ENCODE measurements around the gene FAM180B. TPM values are rescaled to one million over a fixed set of nuclear protein-coding genes. Genes with fewer than 3 reads are reported as not detected.

FAM180B gene
- total and polyA plus RNA-seq, 2 of the 4 experiments (the other 2 are of a cell fraction) = not detected

GRCh38 chr11:47599902-47600301 lies 13.4 kb downstream of the FAM180B start:
- BruUV-seq (replicated peaks) = no TSS peak
- dilution Hi-C loops (cut with HindIII; ENCODE audit: low sequenced_read_pairs, unreplicated experiment) = no loop called here

More at GRCh38 chr11:47599902-47600301, 13.4 kb downstream of the FAM180B start:
- no peak overlapping the region for H4K91ac ChIP-seq (ENCODE audit: insufficient read depth, low read depth, low read length)
- in situ Hi-C loops (cut with MboI; ENCODE audit: low sequenced_read_pairs) (no loop called here), intact Hi-C loops (cut with micrococcal nuclease) (no loop called here)
- H3K9me1 ChIP-seq (ENCODE audit: insufficient read depth, low read length) = no peaks in the 10 kb centered on the region
- TF ChIP-seq CTCF (conservative IDR thresholded peaks at IDR 0.05; ENCODE audit: low read depth, low read length) (no peak), MXI1 (IDR thresholded peaks at IDR 0.05; ENCODE audit: borderline replicate concordance, low read depth, low read length) (no peak), RFX5 (IDR thresholded peaks at IDR 0.05; ENCODE audit: low read depth, low read length) (no peak)
- no peaks in the 10 kb centered on the region for H4K20me1 ChIP-seq (ENCODE audit: insufficient read depth, low read length)
- H2BK5ac ChIP-seq (ENCODE audit: low read depth, low read length, poor library complexity, severe bottlenecking) = no peak overlapping the region
- no peak overlapping the region for H3K56ac ChIP-seq (ENCODE audit: extremely low read depth, insufficient read depth, low read length)
- H3K79me1 ChIP-seq (ENCODE audit: low read depth in 1 of 2, low read length in 2 of 2) = no peaks in the 10 kb centered on the region
- no peak overlapping the region for H2AK9ac ChIP-seq (replicated peaks; ENCODE audit: low read depth, low read length, poor library complexity)
- no peak overlapping the region for H2AK5ac ChIP-seq (ENCODE audit: low read depth, low read length)
- DNase-seq (no peak), ATAC-seq (ENCODE audit: low read depth) (no peak)
- H3K9ac ChIP-seq (ENCODE audit: low read depth, low read length) = no peak overlapping the region
- H2BK20ac ChIP-seq (ENCODE audit: low read depth, low read length) = no peak overlapping the region
- no peak overlapping the region for H4K8ac ChIP-seq (ENCODE audit: low read depth in 2 of 2, low read length in 2 of 2)
- H3K4ac ChIP-seq (ENCODE audit: low read depth, low read length) = no peak overlapping the region
- H3K27me3 ChIP-seq (ENCODE audit: control insufficient read depth, insufficient read depth, low read length) = peaks cover 12% of the 10 kb centered on the region
- ChIA-PET CTCF (interaction anchor here (0.8 kb wide), 1 partner anchor 89 kb away, joined by 3 read pairs; no protein-coding TSS in a partner anchor), POLR2A (ENCODE audit: unreplicated experiment) (no interaction called here)
- H4K5ac ChIP-seq (ENCODE audit: low read depth, low read length) = no peak overlapping the region
- H3K4me3 ChIP-seq (ENCODE audit: insufficient read depth, low read depth, low read length) = no peak overlapping the region
- no peaks in the 10 kb centered on the region for H3K9me3 ChIP-seq (ENCODE audit: control insufficient read depth, insufficient read depth, low read length)
- no peak overlapping the region for H2BK15ac ChIP-seq (ENCODE audit: low read depth, low read length)
- no peak overlapping the region for H3K18ac ChIP-seq (ENCODE audit: low read depth, low read length)
- H2BK120ac ChIP-seq (ENCODE audit: low read depth, low read length) = no peak overlapping the region
- H3K23ac ChIP-seq (ENCODE audit: low read depth, low read length) = no peak overlapping the region
- H2AFZ ChIP-seq (replicated peaks; ENCODE audit: low read length, poor library complexity) = no peak overlapping the region
- 50% methylated on average over 4 of the region's 4 CpGs; no CpG with 5 or more reads in 1 of the 2 experiments for WGBS, 2 experiments (ENCODE audit: extremely low coverage in 2 of 2, insufficient read length in 1 of 2)
- H3K4me2 ChIP-seq (ENCODE audit: low read depth, low read length) = no peak overlapping the region
- H3K14ac ChIP-seq (replicated peaks; ENCODE audit: low read depth, low read length) = no peak overlapping the region
- H3K27ac ChIP-seq (ENCODE audit: insufficient read depth, low read length) = no peak overlapping the region
- H3K36me3 ChIP-seq (ENCODE audit: control insufficient read depth, insufficient read depth, low read length) = no peaks in the 10 kb centered on the region
- no peaks in the 10 kb centered on the region; the same call in 1 of the 2 replicates for H3K4me1 ChIP-seq (ENCODE audit: control insufficient read depth, insufficient read depth, low read length)
